Liver (tissue), 9 donors: ENCODE results near the gene DOCK10. TPM values are rescaled to one million over a fixed set of nuclear protein-coding genes. Genes with fewer than 3 reads are reported as not detected.

Source experiments
- DNase-seq: peaks from one replicate; pipeline ENCODE4 v3.0.0-alpha.2; 2017; ENCODE audit warnings: low spot score
- H3K27ac ChIP-seq, 2 donors: one replicate each; pipeline ENCODE4 v1.7.0; 2013; ENCODE audit warnings: inconsistent platforms in 2 of 2, low read length in 2 of 2, control low read depth in 1 of 2, low read depth in 1 of 2, mild to moderate bottlenecking in 1 of 2
- H3K27me3 ChIP-seq, 4 donors: one replicate each; pipeline versions ENCODE4 v1.6.1 to v1.7.0; 2013; ENCODE audit warnings: low read length in 3 of 4, inconsistent platforms in 1 of 4, mild to moderate bottlenecking in 1 of 4, moderate library complexity in 1 of 4; ENCODE audit not compliant: control insufficient read depth in 4 of 4, insufficient read depth in 4 of 4
- H3K36me3 ChIP-seq, 4 donors: one replicate each; pipeline versions ENCODE4 v1.6.1 to v1.7.0; 2013; ENCODE audit warnings: low read length in 3 of 4, mild to moderate bottlenecking in 3 of 4, low read depth in 1 of 4, moderate library complexity in 1 of 4; ENCODE audit not compliant: control insufficient read depth in 4 of 4, insufficient read depth in 3 of 4
- H3K4me1 ChIP-seq, 4 donors: one replicate each; pipeline versions ENCODE4 v1.6.1 to v1.7.0; 2013; ENCODE audit warnings: low read length in 3 of 4, mild to moderate bottlenecking in 3 of 4, moderate library complexity in 1 of 4; ENCODE audit not compliant: control insufficient read depth in 4 of 4, insufficient read depth in 4 of 4
- H3K4me3 ChIP-seq, 3 donors: one replicate each; pipeline versions ENCODE4 v1.6.1 to v1.7.0; 2013; ENCODE audit warnings: low read length in 3 of 3, control low read depth in 1 of 3, low read depth in 1 of 3, mild to moderate bottlenecking in 1 of 3
- H3K9ac ChIP-seq, 2 donors: one replicate each; pipeline ENCODE4 v1.7.0; 2013; ENCODE audit warnings: low read length in 2 of 2, mild to moderate bottlenecking in 2 of 2, moderate library complexity in 2 of 2, control low read depth in 1 of 2, low read depth in 1 of 2
- H3K9me3 ChIP-seq, 4 donors: one replicate each; pipeline versions ENCODE4 v1.6.1 to v1.7.0; 2013; ENCODE audit warnings: low read length in 3 of 4; ENCODE audit not compliant: control insufficient read depth in 4 of 4
- ATF3 ChIP-seq: IDR thresholded peaks from 2 replicates; pipeline ENCODE4 v1.6.1; 2016; ENCODE audit warnings: antibody characterized with exemption
- CTCF ChIP-seq: fragments of 150-350 bp; IDR thresholded peaks from 2 replicates; pipeline ENCODE4 v1.5.1; 2017; ENCODE audit warnings: improper control_type of control experiment, low read depth, low read length; ENCODE audit not compliant: missing input control
- EGR1 ChIP-seq, 2 donors: IDR thresholded peaks; 2 replicates each; pipeline ENCODE4 v1.6.1; 2016 to 2018; ENCODE audit warnings: antibody characterized with exemption in 2 of 2, low read depth in 2 of 2
- FOXA1 ChIP-seq: IDR thresholded peaks from 2 replicates; pipeline ENCODE4 v1.6.1; 2016; ENCODE audit warnings: antibody characterized with exemption
- FOXA2 ChIP-seq: IDR thresholded peaks from 2 replicates; pipeline ENCODE4 v1.6.1; 2016; ENCODE audit warnings: antibody characterized with exemption
- HNF4A ChIP-seq, 2 donors: conservative IDR thresholded peaks; 2 replicates each; pipeline ENCODE4 v1.6.1; 2016; ENCODE audit warnings: antibody characterized with exemption in 2 of 2, mild to moderate bottlenecking in 2 of 2
- HNF4G ChIP-seq: IDR thresholded peaks from 2 replicates; pipeline ENCODE4 v1.6.1; 2016; ENCODE audit warnings: antibody characterized with exemption
- JUND ChIP-seq, 2 donors: IDR thresholded peaks; 2 replicates each; pipeline ENCODE4 v1.6.1; 2016; ENCODE audit warnings: antibody characterized with exemption in 2 of 2
- MAX ChIP-seq: IDR thresholded peaks from 2 replicates; pipeline ENCODE4 v1.6.1; 2016; ENCODE audit warnings: antibody characterized with exemption
- NR2F2 ChIP-seq: IDR thresholded peaks from 2 replicates; pipeline ENCODE4 v1.6.1; 2016; ENCODE audit warnings: antibody characterized with exemption
- RAD21 ChIP-seq, 2 donors: IDR thresholded peaks; 2 replicates each; pipeline ENCODE4 v1.6.1; 2016; ENCODE audit warnings: antibody characterized with exemption in 2 of 2, mild to moderate bottlenecking in 2 of 2
- RXRA ChIP-seq, 2 donors: IDR thresholded peaks; 2 replicates each; pipeline ENCODE4 v1.6.1; 2017 to 2018; ENCODE audit warnings: antibody characterized with exemption in 2 of 2, mild to moderate bottlenecking in 1 of 2
- SP1 ChIP-seq: IDR thresholded peaks from 2 replicates; pipeline ENCODE4 v1.6.1; 2018; ENCODE audit warnings: antibody characterized with exemption, mild to moderate bottlenecking
- TAF1 ChIP-seq: conservative IDR thresholded peaks from 2 replicates; pipeline ENCODE4 v1.6.1; 2016; ENCODE audit warnings: antibody characterized with exemption, mild to moderate bottlenecking
- YY1 ChIP-seq: IDR thresholded peaks from 2 replicates; pipeline ENCODE4 v1.6.1; 2016; ENCODE audit warnings: antibody characterized with exemption, mild to moderate bottlenecking
- WGBS: extraction: QIAGEN DNeasy Blood & Tissue Kit; methylation state at CpG from one replicate; pipeline ENCODE4 v1.1.7; 2013; 5-methylcytosine and 5-hydroxymethylcytosine counted together
- polyA plus RNA-seq, 2 donors: library from polyadenylated mRNA; stranded (reverse) in 1 of 2; unstranded in 1 of 2; fragments of 200-250 nt in 1 of 2; fragments of >200 nt in 1 of 2; fragmentation: Nextera tagmentation in 1 of 2; extraction: Ambion mirVana in 1 of 2; gene quantifications; one replicate each; pipeline versions ENCODE4 v1.2.1 to v1.2.3, GENCODE V29; 2013 to 2015
- total RNA-seq, 2 donors: library from RNA; depleted of rRNA; stranded (reverse); fragments of >200 nt; gene quantifications; one replicate each; pipeline ENCODE4 v1.2.3, GENCODE V29; 2014
- TF ChIP-seq, protein P1 (sequence below): IDR thresholded peaks from 2 replicates; pipeline ENCODE4 v1.6.1; 2016; ENCODE audit warnings: antibody characterized with exemption
- TF ChIP-seq, protein P2 (sequence below): IDR thresholded peaks from 2 replicates; pipeline ENCODE4 v1.6.1; 2016; ENCODE audit warnings: antibody characterized with exemption, mild to moderate bottlenecking
- donor health status: healthy.
- donor health status: healthy.
- donor health status: healthy.
- donor health status: healthy.
- donor health status: healthy.

The DOCK10 gene
- total and polyA plus RNA-seq, 4 donors, result 1.2 to 15.3 (median 6.8) TPM

- WGBS, result 78% methylated on average over 4 of the region's 4 CpGs
- Histone ChIP-seq H3K4me3 (no peak overlapping the region), H3K9ac (no peak overlapping the region), H3K9me3 (no peaks in the 10 kb centered on the region), H3K4me1 (no peaks in the 10 kb centered on the region), H3K27me3 (no peaks in the 10 kb centered on the region), H3K36me3 (no peaks in the 10 kb centered on the region), H3K27ac (no peak overlapping the region)
- DNase-seq, result no peak
- no peak for TF ChIP-seq RXRA (IDR thresholded peaks at IDR 0.05)
Observed at GRCh38 chr2:224947566-224947965, 94.7 kb downstream of the DOCK10 start.

GRCh38 chr2:224946895-224947294, 95.4 kb downstream of the DOCK10 start:
- no peak for DNase-seq
- TF ChIP-seq, protein P1, sequence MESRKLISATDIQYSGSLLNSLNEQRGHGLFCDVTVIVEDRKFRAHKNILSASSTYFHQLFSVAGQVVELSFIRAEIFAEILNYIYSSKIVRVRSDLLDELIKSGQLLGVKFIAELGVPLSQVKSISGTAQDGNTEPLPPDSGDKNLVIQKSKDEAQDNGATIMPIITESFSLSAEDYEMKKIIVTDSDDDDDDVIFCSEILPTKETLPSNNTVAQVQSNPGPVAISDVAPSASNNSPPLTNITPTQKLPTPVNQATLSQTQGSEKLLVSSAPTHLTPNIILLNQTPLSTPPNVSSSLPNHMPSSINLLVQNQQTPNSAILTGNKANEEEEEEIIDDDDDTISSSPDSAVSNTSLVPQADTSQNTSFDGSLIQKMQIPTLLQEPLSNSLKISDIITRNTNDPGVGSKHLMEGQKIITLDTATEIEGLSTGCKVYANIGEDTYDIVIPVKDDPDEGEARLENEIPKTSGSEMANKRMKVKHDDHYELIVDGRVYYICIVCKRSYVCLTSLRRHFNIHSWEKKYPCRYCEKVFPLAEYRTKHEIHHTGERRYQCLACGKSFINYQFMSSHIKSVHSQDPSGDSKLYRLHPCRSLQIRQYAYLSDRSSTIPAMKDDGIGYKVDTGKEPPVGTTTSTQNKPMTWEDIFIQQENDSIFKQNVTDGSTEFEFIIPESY, result no peak
- peak; percentile 16 for TF ChIP-seq MAX
- H3K4me3 ChIP-seq, result no peak overlapping the region
- H3K36me3 ChIP-seq, result no peaks in the 10 kb centered on the region
- no peaks in the 10 kb centered on the region for H3K27me3 ChIP-seq
- no peak overlapping the region for H3K27ac ChIP-seq
- WGBS, result 58% methylated on average over 7 of the region's 7 CpGs
- peak overlapping the region in 1 of 2 donors; percentile 49 for H3K9ac ChIP-seq
- H3K9me3 ChIP-seq, result no peaks in the 10 kb centered on the region
- H3K4me1 ChIP-seq, result no peaks in the 10 kb centered on the region

DNA sequence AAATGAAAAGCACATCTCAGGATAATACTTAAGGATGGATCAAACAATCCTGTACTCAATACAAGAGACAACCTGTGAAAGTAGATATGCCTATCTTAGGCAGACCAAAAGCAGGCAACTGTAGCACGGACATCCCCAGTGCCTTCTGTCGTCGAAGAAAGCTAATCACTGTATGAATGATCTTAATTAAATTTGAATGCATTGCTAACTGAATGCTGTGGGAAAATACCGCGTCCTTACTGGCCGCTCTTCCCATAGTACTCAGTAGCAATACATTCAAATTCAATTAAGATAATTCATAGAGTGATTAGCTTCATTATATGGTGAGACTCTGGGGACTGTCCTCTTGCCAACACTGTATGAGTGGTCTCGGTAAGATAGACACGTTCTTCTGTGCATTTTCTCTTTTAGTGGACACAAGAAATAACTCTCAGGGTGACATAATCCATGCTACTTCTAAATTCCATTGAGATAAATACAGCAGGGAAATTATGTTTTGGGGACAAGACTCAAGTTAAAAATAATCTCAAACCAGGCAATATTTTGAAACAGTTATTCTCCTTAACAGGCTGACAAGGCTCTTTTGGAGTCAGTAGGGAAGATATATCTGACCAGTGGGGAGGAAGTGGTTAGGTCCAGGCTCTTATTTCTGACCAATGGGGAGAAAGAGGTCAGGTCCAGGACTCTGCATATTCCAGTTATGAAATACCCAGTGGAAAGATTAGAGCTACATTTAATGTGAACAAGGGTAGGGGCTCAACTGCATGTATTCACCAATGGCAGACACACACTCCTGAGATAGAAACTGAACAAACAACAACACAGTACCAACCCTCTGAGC, 97.3 kb downstream of the DOCK10 start:
- Histone ChIP-seq H3K9ac (no peak overlapping the region), H3K36me3 (no peaks in the 10 kb centered on the region), H3K27me3 (no peaks in the 10 kb centered on the region), H3K4me3 (peak overlapping the region in 1 of 3 donors; percentile 8), H3K4me1 (no peaks in the 10 kb centered on the region), H3K9me3 (no peaks in the 10 kb centered on the region), H3K27ac (no peak overlapping the region)
- no peak for DNase-seq
- WGBS, result 70% methylated on average over 8 of the region's 8 CpGs
- TF ChIP-seq MAX, result no peak
- no peak for TF ChIP-seq RAD21 (IDR thresholded peaks at IDR 0.05)
- no peak for TF ChIP-seq JUND (IDR thresholded peaks at IDR 0.05)
- no peak for TF ChIP-seq HNF4G
- TF ChIP-seq, protein P1, result no peak
- no peak for TF ChIP-seq SP1
- TF ChIP-seq NR2F2, result no peak
- TF ChIP-seq, protein P2, sequence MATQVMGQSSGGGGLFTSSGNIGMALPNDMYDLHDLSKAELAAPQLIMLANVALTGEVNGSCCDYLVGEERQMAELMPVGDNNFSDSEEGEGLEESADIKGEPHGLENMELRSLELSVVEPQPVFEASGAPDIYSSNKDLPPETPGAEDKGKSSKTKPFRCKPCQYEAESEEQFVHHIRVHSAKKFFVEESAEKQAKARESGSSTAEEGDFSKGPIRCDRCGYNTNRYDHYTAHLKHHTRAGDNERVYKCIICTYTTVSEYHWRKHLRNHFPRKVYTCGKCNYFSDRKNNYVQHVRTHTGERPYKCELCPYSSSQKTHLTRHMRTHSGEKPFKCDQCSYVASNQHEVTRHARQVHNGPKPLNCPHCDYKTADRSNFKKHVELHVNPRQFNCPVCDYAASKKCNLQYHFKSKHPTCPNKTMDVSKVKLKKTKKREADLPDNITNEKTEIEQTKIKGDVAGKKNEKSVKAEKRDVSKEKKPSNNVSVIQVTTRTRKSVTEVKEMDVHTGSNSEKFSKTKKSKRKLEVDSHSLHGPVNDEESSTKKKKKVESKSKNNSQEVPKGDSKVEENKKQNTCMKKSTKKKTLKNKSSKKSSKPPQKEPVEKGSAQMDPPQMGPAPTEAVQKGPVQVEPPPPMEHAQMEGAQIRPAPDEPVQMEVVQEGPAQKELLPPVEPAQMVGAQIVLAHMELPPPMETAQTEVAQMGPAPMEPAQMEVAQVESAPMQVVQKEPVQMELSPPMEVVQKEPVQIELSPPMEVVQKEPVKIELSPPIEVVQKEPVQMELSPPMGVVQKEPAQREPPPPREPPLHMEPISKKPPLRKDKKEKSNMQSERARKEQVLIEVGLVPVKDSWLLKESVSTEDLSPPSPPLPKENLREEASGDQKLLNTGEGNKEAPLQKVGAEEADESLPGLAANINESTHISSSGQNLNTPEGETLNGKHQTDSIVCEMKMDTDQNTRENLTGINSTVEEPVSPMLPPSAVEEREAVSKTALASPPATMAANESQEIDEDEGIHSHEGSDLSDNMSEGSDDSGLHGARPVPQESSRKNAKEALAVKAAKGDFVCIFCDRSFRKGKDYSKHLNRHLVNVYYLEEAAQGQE, result no peak
- TF ChIP-seq YY1, result no peak
- no peak for TF ChIP-seq EGR1 (IDR thresholded peaks at IDR 0.05; ENCODE audit: low read depth in 2 of 2)
- TF ChIP-seq RXRA (IDR thresholded peaks at IDR 0.05), result no peak
- no peak for TF ChIP-seq CTCF
- no peak for TF ChIP-seq FOXA1
- no peak for TF ChIP-seq TAF1
- no peak for TF ChIP-seq HNF4A (conservative IDR thresholded peaks at IDR 0.05)
- no peak for TF ChIP-seq ATF3
- TF ChIP-seq FOXA2, result no peak
